ENCODE data around the gene ZNF45. TPM values are rescaled to one million over a fixed set of nuclear protein-coding genes. Genes with fewer than 3 reads are reported as not detected.

The ZNF45 gene
- 9.6 to 13.0 TPM (median 11.3 TPM) in 5 replicates for total RNA-seq (2022; extraction: Qiagen RNA extraction; ENCODE audit: low read depth)

GRCh38 chr19:43934985-43935708, at the start of gene ZNF45:
Gene ZNF45, minus strand, starts transcription at chr19:43935282. Its CDS starts 13,097 bp downstream, at chr19:43922185.

DNA sequence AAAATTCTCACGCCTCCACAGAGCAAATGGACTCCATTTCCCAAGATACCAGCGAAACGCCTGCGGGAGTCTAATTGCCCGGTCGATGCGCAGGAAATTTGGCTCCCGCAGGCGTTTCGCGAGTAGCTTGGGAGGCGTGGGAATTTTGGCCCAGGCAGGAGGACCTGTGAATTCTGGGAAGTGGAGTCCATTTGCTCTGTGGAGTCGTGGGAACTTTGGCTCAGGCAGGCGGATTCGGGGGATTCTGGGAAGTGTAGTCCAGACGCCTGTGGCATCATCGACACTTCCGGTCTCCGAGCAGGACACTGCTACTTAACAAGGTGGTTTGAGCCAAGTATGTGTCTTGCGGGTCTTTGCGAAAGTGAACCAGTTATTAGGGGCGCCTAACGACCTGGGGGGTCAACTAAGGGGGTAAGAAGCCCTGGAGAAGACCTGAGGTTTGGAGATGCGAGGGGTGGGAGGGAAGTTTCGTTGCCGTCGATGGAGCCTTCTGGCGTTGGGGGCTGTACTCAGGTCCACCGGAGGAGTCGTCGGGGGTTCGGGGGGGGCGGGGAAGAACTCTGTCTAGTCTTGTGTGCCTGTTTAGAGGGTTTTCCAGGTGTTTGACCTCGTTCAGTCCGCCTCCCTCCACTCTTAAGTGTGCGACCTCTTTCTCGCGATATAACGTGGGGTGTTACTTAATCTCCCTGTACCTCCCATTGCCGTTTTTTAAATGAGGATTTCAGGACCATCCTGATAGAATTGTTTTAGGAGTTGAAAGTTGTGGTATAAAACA, 49.0 kb upstream of the ZNF45 start, which contains the start of gene ZNF155:
ZNF155 (plus strand) TSS at position 277 of the 775 bp plus-strand sequence. CDS start 4,356 bp downstream, outside the sequence.

DNA sequence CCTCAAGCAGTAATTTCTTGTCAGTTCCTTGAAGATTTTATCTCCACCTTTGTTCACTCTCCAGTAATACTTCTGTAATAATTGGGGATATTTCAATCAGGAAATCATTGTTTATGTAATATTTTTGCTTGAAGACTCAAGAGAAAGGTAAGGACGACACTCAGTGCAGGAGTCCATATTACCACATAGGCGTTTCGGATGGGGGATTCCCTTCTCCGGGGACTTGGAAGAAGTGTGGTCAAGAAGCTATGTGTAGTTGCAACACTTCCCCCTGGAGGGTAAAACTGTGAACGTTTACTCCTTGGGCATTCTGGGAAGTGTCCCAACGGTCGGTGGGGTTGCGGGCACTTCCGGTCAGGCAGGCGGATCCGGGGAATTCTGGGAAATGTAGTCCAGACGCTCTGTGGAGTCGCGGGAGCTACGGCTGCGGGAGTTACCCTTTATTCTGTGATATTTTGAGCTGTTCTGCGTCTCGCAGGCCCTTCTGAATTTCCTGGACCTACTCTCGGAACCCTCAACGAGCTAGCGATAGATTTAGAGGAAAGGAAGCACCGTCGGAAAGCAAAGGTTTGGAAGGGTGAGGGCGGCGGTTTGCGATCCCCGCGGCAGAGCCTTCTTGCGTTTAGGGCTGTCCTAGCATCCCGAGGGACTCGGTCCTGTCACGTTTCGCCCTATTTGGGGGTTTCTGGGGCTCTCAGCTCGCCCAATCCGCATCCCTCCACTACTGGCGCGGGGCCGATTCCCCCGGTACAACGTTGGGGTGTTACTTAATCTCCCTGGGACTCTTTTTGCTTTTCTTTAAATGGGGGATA, 16.0 kb upstream of the ZNF45 start, which contains the start of gene ZNF221:
ZNF221 (plus strand) TSS at position 395 of the 812 bp plus-strand sequence. CDS start 11,499 bp downstream, outside the sequence.

DNA sequence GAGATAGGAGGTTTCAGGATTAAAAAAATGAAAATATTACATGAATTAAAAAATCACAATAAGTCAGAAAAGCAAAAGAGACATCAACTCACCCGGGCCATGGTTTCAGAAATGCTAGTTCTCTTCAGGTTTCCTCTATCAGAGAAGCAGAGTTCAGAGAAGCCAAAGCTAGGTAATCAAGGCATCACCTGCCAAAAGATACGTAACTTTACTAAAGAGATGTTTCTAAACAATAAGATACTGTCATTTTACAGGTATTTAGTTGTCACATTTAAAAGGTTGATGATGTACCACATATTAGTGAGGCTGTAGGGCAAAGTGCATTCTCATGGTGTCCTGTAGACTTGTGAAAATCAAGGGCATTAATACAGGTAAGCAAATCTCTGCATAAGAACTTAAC, 51.2 kb downstream of the ZNF45 start, which contains the start of gene ZNF404:
ZNF404 (minus strand) TSS at position 101 of the 400 bp plus-strand sequence.

Other genes with a start within 250 kb of the ZNF45 start
- gene IRGC, start 219.2 kb downstream of the ZNF45 start, total RNA-seq (2022; extraction: Qiagen RNA extraction; ENCODE audit: low read depth), result not detected in 5 replicates
- 45.3 to 77.8 TPM (median 63.7 TPM) in 5 replicates for gene SMG9, start 180.3 kb downstream of the ZNF45 start, total RNA-seq (2022; extraction: Qiagen RNA extraction; ENCODE audit: low read depth)
- gene KCNN4, start 154.3 kb downstream of the ZNF45 start, total RNA-seq (2022; extraction: Qiagen RNA extraction; ENCODE audit: low read depth), result 53.4 to 63.0 TPM (median 58.9 TPM) in 5 replicates
- gene LYPD5, start 132.8 kb downstream of the ZNF45 start, total RNA-seq (2022; extraction: Qiagen RNA extraction; ENCODE audit: low read depth), result 0.17 to 0.31 TPM (median 0.22 TPM) in 5 replicates
- gene ZNF283, start 108.0 kb downstream of the ZNF45 start, total RNA-seq (2022; extraction: Qiagen RNA extraction; ENCODE audit: low read depth), result 4.6 to 6.6 TPM (median 5.0 TPM) in 5 replicates
- gene ZNF404, start 51.3 kb downstream of the ZNF45 start, total RNA-seq (2022; extraction: Qiagen RNA extraction; ENCODE audit: low read depth), result 0.12 to 0.48 TPM (median 0.30 TPM) in 5 replicates
- 0.49 to 1.4 TPM (median 0.67 TPM) in 5 replicates for gene ZNF221, start 15.9 kb upstream of the ZNF45 start, total RNA-seq (2022; extraction: Qiagen RNA extraction; ENCODE audit: low read depth)
- gene ZNF155, start 48.9 kb upstream of the ZNF45 start, total RNA-seq (2022; extraction: Qiagen RNA extraction; ENCODE audit: low read depth), result 2.4 to 3.5 TPM (median 3.1 TPM) in 5 replicates
- gene ZNF230, start 67.7 kb upstream of the ZNF45 start, total RNA-seq (2022; extraction: Qiagen RNA extraction; ENCODE audit: low read depth), result 2.4 to 3.6 TPM (median 3.1 TPM) in 5 replicates
- gene ZNF222, start 90.1 kb upstream of the ZNF45 start, total RNA-seq (2022; extraction: Qiagen RNA extraction; ENCODE audit: low read depth), result 3.5 to 4.7 TPM (median 4.0 TPM) in 5 replicates
- gene ZNF223, start 116.8 kb upstream of the ZNF45 start, total RNA-seq (2022; extraction: Qiagen RNA extraction; ENCODE audit: low read depth), result 1.9 to 3.3 TPM (median 2.5 TPM) in 5 replicates
- 0.34 to 0.71 TPM (median 0.57 TPM) in 5 replicates for gene ZNF284, start 136.9 kb upstream of the ZNF45 start, total RNA-seq (2022; extraction: Qiagen RNA extraction; ENCODE audit: low read depth)
- gene ZNF224, start 159.1 kb upstream of the ZNF45 start, total RNA-seq (2022; extraction: Qiagen RNA extraction; ENCODE audit: low read depth), result 10.1 to 16.3 TPM (median 11.4 TPM) in 5 replicates
- 2.8 to 3.4 TPM (median 3.1 TPM) in 5 replicates for gene ZNF225, start 178.1 kb upstream of the ZNF45 start, total RNA-seq (2022; extraction: Qiagen RNA extraction; ENCODE audit: low read depth)
- 1.8 to 3.3 TPM (median 2.7 TPM) in 5 replicates for gene ZNF234, start 206.3 kb upstream of the ZNF45 start, total RNA-seq (2022; extraction: Qiagen RNA extraction; ENCODE audit: low read depth)
- gene ZNF226, start 229.8 kb upstream of the ZNF45 start, total RNA-seq (2022; extraction: Qiagen RNA extraction; ENCODE audit: low read depth), result 18.2 to 24.9 TPM (median 21.5 TPM) in 5 replicates

Data from A549 treated with DMSO at 1 μM for 4 hours (cell line).